Lung (tissue), 12 donors: Measurements from ENCODE around the gene SH3BP2. TPM values are rescaled to one million over a fixed set of nuclear protein-coding genes. Genes with fewer than 3 reads are reported as not detected.

Source experiments
- ATAC-seq: fragments of 200-7000 bp; cut with Tn5 transposase; one replicate; pipeline ENCODE4 v1.9.1; 2020; ENCODE audit warnings: moderate number of reproducible peaks; ENCODE audit not compliant: insufficient read depth, low FRiP score
- DNase-seq, 3 donors: peaks; one replicate each; pipeline ENCODE4 v3.0.0-alpha.2; 2013 to 2017
- H3K27ac ChIP-seq, 2 donors: one replicate each; pipeline ENCODE4 v1.5.1; 2013; ENCODE audit warnings: mild to moderate bottlenecking in 2 of 2, moderate library complexity in 2 of 2, control low read depth in 1 of 2, inconsistent platforms in 1 of 2, low read depth in 1 of 2, low read length in 1 of 2
- H3K27me3 ChIP-seq, 3 donors: one replicate each; pipeline ENCODE4 v1.5.1; 2013; ENCODE audit warnings: low read length in 2 of 3; ENCODE audit not compliant: control insufficient read depth in 3 of 3, insufficient read depth in 3 of 3
- H3K36me3 ChIP-seq, 4 donors: one replicate each; pipeline ENCODE4 v1.5.1; 2013; ENCODE audit warnings: low read length in 4 of 4, mild to moderate bottlenecking in 1 of 4, moderate library complexity in 1 of 4; ENCODE audit not compliant: control insufficient read depth in 4 of 4, insufficient read depth in 4 of 4
- H3K4me1 ChIP-seq, 5 donors: one replicate each; pipeline ENCODE4 v1.5.1; 2013; ENCODE audit warnings: low read length in 5 of 5, mild to moderate bottlenecking in 2 of 5, moderate library complexity in 1 of 5; ENCODE audit not compliant: control insufficient read depth in 5 of 5, insufficient read depth in 5 of 5
- H3K4me3 ChIP-seq: one replicate; pipeline ENCODE4 v1.5.1; 2013; ENCODE audit warnings: mild to moderate bottlenecking, control low read depth, moderate library complexity
- H3K9ac ChIP-seq, 2 donors: one replicate each; pipeline ENCODE4 v1.5.1; 2013; ENCODE audit warnings: low read length in 2 of 2, control low read depth in 1 of 2; ENCODE audit not compliant: insufficient read depth in 1 of 2
- H3K9me3 ChIP-seq, 4 donors: one replicate each; pipeline ENCODE4 v1.5.1; 2013; ENCODE audit warnings: low read length in 3 of 4, mild to moderate bottlenecking in 1 of 4, moderate library complexity in 1 of 4; ENCODE audit not compliant: control insufficient read depth in 4 of 4, insufficient read depth in 3 of 4
- WGBS, 2 donors: extraction: QIAGEN DNeasy Blood & Tissue Kit; methylation state at CpG; one replicate each; pipeline ENCODE4 v1.1.7; 2013; 5-methylcytosine and 5-hydroxymethylcytosine counted together
- polyA plus RNA-seq, 2 donors: library from polyadenylated mRNA; stranded (reverse); fragments of 200-250 nt; gene quantifications; one replicate each; pipeline ENCODE4 v1.2.1, GENCODE V29; 2013
- total RNA-seq, 2 donors: library from RNA; depleted of rRNA in 1 of 2; stranded (reverse); fragments of >200 nt in 1 of 2; gene quantifications; one replicate each; pipeline ENCODE4 v1.2.1, GENCODE V29; 2014 to 2021
- TF ChIP-seq, protein P1 (sequence below): IDR thresholded peaks from 2 replicates; pipeline ENCODE4 v1.5.1; 2012; ENCODE audit warnings: mild to moderate bottlenecking; ENCODE audit errors: control extremely low read depth, extremely low read depth
- donor health status: control.
- donor health status: control.
- donor health status: Bipolar disorder and iron deficiency.
- donor health status: healthy.
- donor health status: DM: yes; HTN: yes; CAD: no.

Gene SH3BP2
- total and polyA plus RNA-seq, 4 donors: 49.9 to 117 (median 79.8) TPM

DNA sequence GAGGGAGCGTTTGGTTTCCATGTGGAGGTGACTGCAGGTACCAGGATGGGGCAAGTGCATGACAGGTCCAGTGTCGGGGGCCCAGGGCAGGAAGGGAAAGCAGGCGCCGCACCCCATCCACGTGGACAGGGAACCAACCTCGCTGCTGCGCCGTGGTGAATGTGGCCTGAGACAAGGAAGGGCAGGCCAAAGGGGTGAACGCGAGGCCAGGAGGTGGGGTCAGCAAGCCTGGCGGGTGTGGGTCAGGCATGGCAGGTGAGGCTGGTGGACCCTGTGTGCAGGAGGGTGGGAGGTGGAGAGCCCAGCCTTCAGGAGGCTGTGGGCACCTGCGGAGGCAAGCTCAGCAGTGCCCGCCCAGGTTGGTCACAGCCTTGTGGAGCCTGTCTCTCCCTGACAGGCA is 14.7 kb downstream of the SH3BP2 start:
- DNase-seq (no peak), ATAC-seq (no peak)
- no peak overlapping the region for H3K9ac ChIP-seq
- peaks cover 0 to 2% (median 0%) of the 10 kb centered on the region in 4 donors for H3K36me3 ChIP-seq
- WGBS, 2 donors: 84 to 87% methylated on average over 13 of the region's 13 CpGs
- no peaks in the 10 kb centered on the region for H3K27me3 ChIP-seq
- no peaks in the 10 kb centered on the region for H3K9me3 ChIP-seq
- H3K27ac ChIP-seq: peak overlapping the region in 1 of 2 donors; percentile 94
- TF ChIP-seq, protein P1, sequence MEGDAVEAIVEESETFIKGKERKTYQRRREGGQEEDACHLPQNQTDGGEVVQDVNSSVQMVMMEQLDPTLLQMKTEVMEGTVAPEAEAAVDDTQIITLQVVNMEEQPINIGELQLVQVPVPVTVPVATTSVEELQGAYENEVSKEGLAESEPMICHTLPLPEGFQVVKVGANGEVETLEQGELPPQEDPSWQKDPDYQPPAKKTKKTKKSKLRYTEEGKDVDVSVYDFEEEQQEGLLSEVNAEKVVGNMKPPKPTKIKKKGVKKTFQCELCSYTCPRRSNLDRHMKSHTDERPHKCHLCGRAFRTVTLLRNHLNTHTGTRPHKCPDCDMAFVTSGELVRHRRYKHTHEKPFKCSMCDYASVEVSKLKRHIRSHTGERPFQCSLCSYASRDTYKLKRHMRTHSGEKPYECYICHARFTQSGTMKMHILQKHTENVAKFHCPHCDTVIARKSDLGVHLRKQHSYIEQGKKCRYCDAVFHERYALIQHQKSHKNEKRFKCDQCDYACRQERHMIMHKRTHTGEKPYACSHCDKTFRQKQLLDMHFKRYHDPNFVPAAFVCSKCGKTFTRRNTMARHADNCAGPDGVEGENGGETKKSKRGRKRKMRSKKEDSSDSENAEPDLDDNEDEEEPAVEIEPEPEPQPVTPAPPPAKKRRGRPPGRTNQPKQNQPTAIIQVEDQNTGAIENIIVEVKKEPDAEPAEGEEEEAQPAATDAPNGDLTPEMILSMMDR: no peak
- no peak overlapping the region for H3K4me3 ChIP-seq
- H3K4me1 ChIP-seq: peaks cover 22 to 73% (median 42%) of the 10 kb centered on the region in 5 donors

DNA sequence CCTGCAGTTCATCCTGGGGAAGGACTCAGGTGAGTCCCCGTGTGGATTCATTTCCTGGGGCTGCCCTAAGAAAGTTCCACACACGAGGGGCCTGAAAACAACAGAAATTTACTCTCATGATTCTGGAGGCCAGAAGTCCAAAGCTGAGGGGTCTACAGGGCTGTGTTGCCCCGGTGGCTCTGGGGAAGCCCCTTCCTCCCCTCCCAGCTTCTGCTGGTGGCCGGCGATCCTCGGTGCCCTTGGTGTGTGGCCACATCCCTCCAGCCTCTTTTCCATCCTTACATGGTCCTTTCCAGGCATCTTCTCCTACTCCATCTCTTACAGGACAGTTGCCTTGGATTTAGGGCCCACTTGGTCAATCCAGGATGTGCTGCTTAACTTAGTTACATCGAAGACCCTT is 15.1 kb downstream of the SH3BP2 start:
- no peak for ATAC-seq
- DNase-seq: no peak
- H3K4me1 ChIP-seq: peaks cover 22 to 69% (median 42%) of the 10 kb centered on the region in 5 donors
- H3K4me3 ChIP-seq: no peak overlapping the region
- H3K9me3 ChIP-seq: no peaks in the 10 kb centered on the region
- 86 to 94% methylated on average over 7 of the region's 7 CpGs for WGBS, 2 donors
- peaks cover 0 to 2% (median 0%) of the 10 kb centered on the region in 4 donors for H3K36me3 ChIP-seq
- H3K27me3 ChIP-seq: no peaks in the 10 kb centered on the region
- peak overlapping the region in 1 of 2 donors; percentile 94 for H3K27ac ChIP-seq
- no peak overlapping the region for H3K9ac ChIP-seq
- TF ChIP-seq, protein P1: no peak

DNA sequence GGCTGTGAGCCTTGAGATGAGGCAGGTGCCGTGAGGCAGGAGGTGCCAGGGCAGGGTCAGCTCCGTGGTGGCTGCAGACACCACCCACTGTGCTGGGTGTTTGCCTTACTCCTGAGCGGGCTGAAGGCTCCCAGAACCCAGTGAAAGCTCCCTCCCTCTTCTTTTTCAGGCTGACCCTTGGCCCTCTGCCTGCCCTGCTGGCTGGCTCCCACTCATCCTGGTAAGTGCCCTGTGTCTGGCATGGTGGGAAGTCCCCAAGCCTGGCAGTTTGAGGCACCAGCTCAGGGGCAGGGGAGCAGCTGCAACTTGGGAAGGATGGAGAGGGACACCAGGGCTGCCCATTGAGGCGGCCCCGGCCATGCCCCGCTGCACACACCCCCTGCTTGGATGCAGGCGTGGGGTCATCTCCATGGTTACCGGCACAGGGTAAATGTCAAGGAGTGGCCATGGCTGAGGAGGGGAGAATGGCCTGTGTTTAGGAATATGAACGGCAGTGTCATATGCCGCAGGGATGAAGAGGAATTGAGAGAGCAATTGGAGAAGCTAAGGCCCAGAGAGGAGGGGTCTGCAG is 16.8 kb downstream of the SH3BP2 start:
- 67 to 77% methylated on average over 10 of the region's 10 CpGs for WGBS, 2 donors
- H3K4me1 ChIP-seq: peaks cover 17 to 69% (median 42%) of the 10 kb centered on the region in 5 donors
- H3K27me3 ChIP-seq: no peaks in the 10 kb centered on the region
- H3K9ac ChIP-seq: no peak overlapping the region
- no peak for DNase-seq
- TF ChIP-seq, protein P1: no peak
- no peak overlapping the region for H3K4me3 ChIP-seq
- no peak for ATAC-seq
- peak overlapping the region in 1 of 2 donors; percentile 65 for H3K27ac ChIP-seq
- no peaks in the 10 kb centered on the region for H3K9me3 ChIP-seq
- H3K36me3 ChIP-seq: peaks cover 0 to 9% (median 0%) of the 10 kb centered on the region in 4 donors

DNA sequence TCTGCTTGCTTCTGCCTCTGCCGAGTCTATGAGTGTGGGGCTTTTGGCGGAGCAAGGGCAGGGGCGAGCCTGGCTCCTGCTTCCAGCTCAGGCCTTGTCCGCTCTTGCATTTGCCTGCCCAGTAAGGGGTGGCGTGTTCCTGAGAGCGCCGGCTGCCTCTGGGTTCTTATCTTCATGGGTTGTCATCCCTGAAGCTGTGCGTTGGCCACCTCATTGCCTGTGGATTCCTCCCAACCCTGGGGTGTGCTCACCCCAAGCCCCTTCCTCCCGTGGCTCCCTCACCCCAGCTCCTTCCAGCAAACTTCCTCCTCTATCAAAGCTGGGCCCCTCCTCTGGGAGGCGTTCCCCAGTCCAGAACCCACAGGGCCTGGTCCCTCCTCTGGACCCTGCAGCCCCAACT is 17.5 kb downstream of the SH3BP2 start:
- no peaks in the 10 kb centered on the region for H3K27me3 ChIP-seq
- peaks cover 15 to 69% (median 37%) of the 10 kb centered on the region in 5 donors for H3K4me1 ChIP-seq
- ATAC-seq (no peak), DNase-seq (no peak)
- H3K27ac ChIP-seq: peak overlapping the region in 1 of 2 donors; percentile 88
- TF ChIP-seq, protein P1: no peak
- H3K36me3 ChIP-seq: peaks cover 0 to 13% (median 0%) of the 10 kb centered on the region in 4 donors
- no peaks in the 10 kb centered on the region for H3K9me3 ChIP-seq
- H3K9ac ChIP-seq: no peak overlapping the region
- 62 to 74% methylated on average over 10 of the region's 10 CpGs for WGBS, 2 donors
- no peak overlapping the region for H3K4me3 ChIP-seq
